ENCODE measurements around the gene SEMA3G. TPM values are rescaled to one million over a fixed set of nuclear protein-coding genes. Genes with fewer than 3 reads are reported as not detected.

Gene SEMA3G
- 1.3 and 1.4 TPM in 2 replicates for total RNA-seq (2021)
- Bru-seq, nascent RNA: percentile 20 among the genes with signal in this experiment
- percentile 23 among the genes with signal in this experiment for BruChase-seq, experiment 1, labeled RNA remaining after a 2-hour chase
- BruChase-seq, experiment 2, labeled RNA remaining after a 6-hour chase: percentile 27 among the genes with signal in this experiment
- long read RNA-seq: 0 reads

- BruUV-seq (replicated peaks): no TSS peak
- DNase-seq: peak; percentile 48 to 84
- Histone ChIP-seq H3F3A (ENCODE audit: insufficient read depth, low read depth) (peaks cover 5% of the 10 kb centered on the region; the same call in 1 of the 2 replicates), H3K27ac (no peak within 1 kb of the TSS), H3K4me3 (no peak within 1 kb of the TSS), H3K4me1 (replicated peaks; ENCODE audit: insufficient read depth) (peaks cover 7% of the 10 kb centered on the region; the same call in 1 of the 2 replicates), H3K27me3 (ENCODE audit: insufficient read depth, low read depth) (no peaks in the 10 kb centered on the region), H2AFZ (no peak within 1 kb of the TSS), H3K79me2 (ENCODE audit: low read depth) (no peaks in the 10 kb centered on the region), H3K9me3 (ENCODE audit: insufficient read depth, low read depth) (no peaks in the 10 kb centered on the region), H4K20me1 (ENCODE audit: insufficient read depth) (no peaks in the 10 kb centered on the region), H3K9me2 (ENCODE audit: insufficient read depth) (no peaks in the 10 kb centered on the region), H3K36me3 (ENCODE audit: low read depth) (no peaks in the 10 kb centered on the region), H3K4me2 (peak within 1 kb of the TSS; percentile 28; the same call in 1 of the 2 replicates)
- ChIA-PET POLR2A (ENCODE audit: unreplicated experiment) (no interaction called here), CTCF (interaction anchor here (0.7 to 3.8 kb wide), 3 partner anchors 12 to 33 kb away, joined by 5 to 21 read pairs (median 6); no protein-coding TSS in a partner anchor)
- no peak for TF ChIP-seq EZH2 (IDR thresholded peaks at IDR 0.05; ENCODE audit: low read depth)
- TF ChIP-seq, protein P1, sequence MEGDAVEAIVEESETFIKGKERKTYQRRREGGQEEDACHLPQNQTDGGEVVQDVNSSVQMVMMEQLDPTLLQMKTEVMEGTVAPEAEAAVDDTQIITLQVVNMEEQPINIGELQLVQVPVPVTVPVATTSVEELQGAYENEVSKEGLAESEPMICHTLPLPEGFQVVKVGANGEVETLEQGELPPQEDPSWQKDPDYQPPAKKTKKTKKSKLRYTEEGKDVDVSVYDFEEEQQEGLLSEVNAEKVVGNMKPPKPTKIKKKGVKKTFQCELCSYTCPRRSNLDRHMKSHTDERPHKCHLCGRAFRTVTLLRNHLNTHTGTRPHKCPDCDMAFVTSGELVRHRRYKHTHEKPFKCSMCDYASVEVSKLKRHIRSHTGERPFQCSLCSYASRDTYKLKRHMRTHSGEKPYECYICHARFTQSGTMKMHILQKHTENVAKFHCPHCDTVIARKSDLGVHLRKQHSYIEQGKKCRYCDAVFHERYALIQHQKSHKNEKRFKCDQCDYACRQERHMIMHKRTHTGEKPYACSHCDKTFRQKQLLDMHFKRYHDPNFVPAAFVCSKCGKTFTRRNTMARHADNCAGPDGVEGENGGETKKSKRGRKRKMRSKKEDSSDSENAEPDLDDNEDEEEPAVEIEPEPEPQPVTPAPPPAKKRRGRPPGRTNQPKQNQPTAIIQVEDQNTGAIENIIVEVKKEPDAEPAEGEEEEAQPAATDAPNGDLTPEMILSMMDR (conservative IDR thresholded peaks at IDR 0.05): peak; percentile 52
- intact Hi-C loops (cut with micrococcal nuclease; ENCODE audit: unreplicated experiment): no loop called here
Measured at GRCh38 chr3:52444860-52445793, at the start of gene SEMA3G. SEMA3G (minus strand) TSS chr3:52445103; CDS start chr3:52445027, 76 bp downstream.

GRCh38 chr3:52494445-52494844 lies 49.5 kb upstream of the SEMA3G start:
- DNase-seq: no peak
- Histone ChIP-seq H3K4me2 (no peak overlapping the region), H2AFZ (no peak overlapping the region), H3K79me2 (ENCODE audit: low read depth) (no peaks in the 10 kb centered on the region), H3K27me3 (ENCODE audit: insufficient read depth, low read depth) (no peaks in the 10 kb centered on the region), H3K9me3 (ENCODE audit: insufficient read depth, low read depth) (no peaks in the 10 kb centered on the region), H3F3A (ENCODE audit: insufficient read depth, low read depth) (no peaks in the 10 kb centered on the region), H3K4me1 (replicated peaks; ENCODE audit: insufficient read depth) (no peaks in the 10 kb centered on the region), H3K27ac (no peak overlapping the region), H3K36me3 (ENCODE audit: low read depth) (no peaks in the 10 kb centered on the region), H4K20me1 (ENCODE audit: insufficient read depth) (no peaks in the 10 kb centered on the region), H3K4me3 (no peak overlapping the region), H3K9me2 (ENCODE audit: insufficient read depth) (no peaks in the 10 kb centered on the region)
- intact Hi-C loops (cut with micrococcal nuclease; ENCODE audit: unreplicated experiment): no loop called here
- CTCF ChIA-PET: no interaction called here
- TF ChIP-seq, protein P1 (conservative IDR thresholded peaks at IDR 0.05): no peak
- TF ChIP-seq EZH2 (IDR thresholded peaks at IDR 0.05; ENCODE audit: low read depth): no peak
- POLR2A ChIA-PET (ENCODE audit: unreplicated experiment): no interaction called here
- BruUV-seq (replicated peaks): no TSS peak

DNA sequence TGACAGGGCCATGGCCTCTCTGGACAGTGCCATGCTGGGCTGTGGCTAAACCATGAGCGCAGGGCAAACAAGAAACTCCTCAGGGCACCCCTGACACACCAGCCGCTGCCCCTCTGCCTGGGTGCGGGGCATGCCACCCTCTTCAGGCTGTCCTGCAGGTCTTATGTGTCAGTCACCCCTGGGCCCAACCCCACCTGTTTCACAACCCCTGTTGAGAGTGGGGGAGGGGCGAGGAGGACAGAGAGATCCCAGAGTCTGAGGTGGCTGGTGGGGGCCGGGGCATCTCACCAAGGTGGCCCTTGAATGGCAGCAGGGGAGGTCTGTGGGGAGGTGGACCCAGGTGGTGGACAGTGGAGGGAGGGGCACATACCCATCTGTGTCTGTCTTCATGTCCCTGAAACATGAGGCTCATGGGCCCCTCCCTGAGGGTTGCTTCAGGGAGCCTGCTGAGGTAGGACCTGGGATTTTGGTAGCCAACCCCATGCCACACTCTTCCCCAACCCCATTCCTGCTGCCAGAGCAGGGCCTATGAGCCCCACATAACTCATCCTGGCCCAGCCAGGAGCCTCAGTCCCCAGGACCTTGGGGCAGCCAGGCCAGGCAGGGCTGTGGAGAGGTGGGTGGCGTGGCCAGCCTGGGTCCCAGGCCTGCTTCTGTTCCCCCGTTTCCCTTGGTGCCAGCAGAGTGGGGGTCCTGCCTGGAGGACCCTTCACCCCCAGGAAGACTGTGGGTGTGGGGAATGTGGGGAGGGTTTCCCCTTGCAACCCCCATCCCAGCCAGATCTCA lies 48.5 kb upstream of the SEMA3G start:
- CTCF ChIA-PET: no interaction called here
- no peak overlapping the region for H3K27ac ChIP-seq
- TF ChIP-seq, protein P1 (conservative IDR thresholded peaks at IDR 0.05): no peak
- no peak for TF ChIP-seq EZH2 (IDR thresholded peaks at IDR 0.05; ENCODE audit: low read depth)
- H4K20me1 ChIP-seq (ENCODE audit: insufficient read depth): no peaks in the 10 kb centered on the region
- H3K4me3 ChIP-seq: no peak overlapping the region
- POLR2A ChIA-PET (ENCODE audit: unreplicated experiment): no interaction called here
- no peak overlapping the region for H3K4me2 ChIP-seq
- H3K27me3 ChIP-seq (ENCODE audit: insufficient read depth, low read depth): no peaks in the 10 kb centered on the region
- no TSS peak for BruUV-seq (replicated peaks)
- no peaks in the 10 kb centered on the region for H3K9me2 ChIP-seq (ENCODE audit: insufficient read depth)
- no peaks in the 10 kb centered on the region for H3K79me2 ChIP-seq (ENCODE audit: low read depth)
- H3K4me1 ChIP-seq (replicated peaks; ENCODE audit: insufficient read depth): no peaks in the 10 kb centered on the region
- no peak overlapping the region for H2AFZ ChIP-seq
- no peaks in the 10 kb centered on the region for H3F3A ChIP-seq (ENCODE audit: insufficient read depth, low read depth)
- DNase-seq: no peak
- H3K36me3 ChIP-seq (ENCODE audit: low read depth): no peaks in the 10 kb centered on the region
- intact Hi-C loops (cut with micrococcal nuclease; ENCODE audit: unreplicated experiment): no loop called here
- no peaks in the 10 kb centered on the region for H3K9me3 ChIP-seq (ENCODE audit: insufficient read depth, low read depth)
